ENCODE measurements around the gene NUP214. TPM values are rescaled to one million over a fixed set of nuclear protein-coding genes. Genes with fewer than 3 reads are reported as not detected.
"Not testable (repeated sequence)": the region's sequence is repeated elsewhere in the genome, so short reads cannot be mapped to it uniquely, and the experiment has no call there.

Gene NUP214
- total RNA-seq, 1 donor from 2014 or later = 27.7 TPM

GRCh38 chr9:131233995-131234394 lies 108.6 kb downstream of the NUP214 start:
- DNase-seq (ENCODE audit: low spot score) = no peak

- no peak for DNase-seq (ENCODE audit: low spot score)
Measured at GRCh38 chr9:131234799-131235479, 109.6 kb downstream of the NUP214 start.

- no peak for DNase-seq (ENCODE audit: low spot score)
Measured at GRCh38 chr9:131235480-131235851, 110.1 kb downstream of the NUP214 start.

GRCh38 chr9:131236161-131236560 lies 110.8 kb downstream of the NUP214 start:
- DNase-seq (ENCODE audit: low spot score) = no peak

- no peak for DNase-seq (ENCODE audit: low spot score)
Measured at GRCh38 chr9:131236761-131237160, 111.4 kb downstream of the NUP214 start.

- DNase-seq (ENCODE audit: low spot score) = no peak
Measured at GRCh38 chr9:131237291-131237690, 111.9 kb downstream of the NUP214 start.

GRCh38 chr9:131237931-131238401 lies 112.6 kb downstream of the NUP214 start:
- peak; percentile 70 for DNase-seq (ENCODE audit: low spot score)

GRCh38 chr9:131238402-131239021 lies 113.1 kb downstream of the NUP214 start:
- no peak for DNase-seq (ENCODE audit: low spot score)

- no peak for DNase-seq (ENCODE audit: low spot score)
Measured at GRCh38 chr9:131239161-131239975, 114.0 kb downstream of the NUP214 start.

GRCh38 chr9:131240047-131240921 lies 114.9 kb downstream of the NUP214 start:
- no peak for DNase-seq (ENCODE audit: low spot score)

- not testable (repeated sequence) for DNase-seq (ENCODE audit: low spot score)
Measured at GRCh38 chr9:131244331-131244730, 118.9 kb downstream of the NUP214 start.

- DNase-seq (ENCODE audit: low spot score) = no peak
Measured at GRCh38 chr9:131246618-131247017, 121.2 kb downstream of the NUP214 start.

GRCh38 chr9:131252120-131252519 lies 126.7 kb downstream of the NUP214 start:
- DNase-seq (ENCODE audit: low spot score) = no peak

GRCh38 chr9:131253891-131254491 lies 128.6 kb downstream of the NUP214 start:
- DNase-seq (ENCODE audit: low spot score) = peak; percentile 85

- DNase-seq (ENCODE audit: low spot score) = no peak
Measured at GRCh38 chr9:131254626-131255025, 129.2 kb downstream of the NUP214 start.

- no peak for DNase-seq (ENCODE audit: low spot score)
Measured at GRCh38 chr9:131255676-131256197, 130.4 kb downstream of the NUP214 start.

- DNase-seq (ENCODE audit: low spot score) = no peak
Measured at GRCh38 chr9:131257266-131258025, 132.1 kb downstream of the NUP214 start.

GRCh38 chr9:131258186-131258585 lies 132.8 kb downstream of the NUP214 start:
- peak; percentile 64 for DNase-seq (ENCODE audit: low spot score)

GRCh38 chr9:131258698-131259431 lies 133.5 kb downstream of the NUP214 start:
- no peak for DNase-seq (ENCODE audit: low spot score)

Data from umbilical cord (tissue), 2 donors.